NCI-H2107 treated with DMSO at 0.1 percent for 48 hours (cell line): ENCODE measurements around the gene SH3TC1.

Source experiments
- DNase-seq: peaks from one replicate; lab custom pipeline; 2025; ENCODE audit not compliant: unreplicated experiment; lab: John Stamatoyannopoulos, UW

The SH3TC1 gene

GRCh38 chr4:8198206-8198905 is 734 bp upstream of the SH3TC1 start:
- no peak for DNase-seq

DNA sequence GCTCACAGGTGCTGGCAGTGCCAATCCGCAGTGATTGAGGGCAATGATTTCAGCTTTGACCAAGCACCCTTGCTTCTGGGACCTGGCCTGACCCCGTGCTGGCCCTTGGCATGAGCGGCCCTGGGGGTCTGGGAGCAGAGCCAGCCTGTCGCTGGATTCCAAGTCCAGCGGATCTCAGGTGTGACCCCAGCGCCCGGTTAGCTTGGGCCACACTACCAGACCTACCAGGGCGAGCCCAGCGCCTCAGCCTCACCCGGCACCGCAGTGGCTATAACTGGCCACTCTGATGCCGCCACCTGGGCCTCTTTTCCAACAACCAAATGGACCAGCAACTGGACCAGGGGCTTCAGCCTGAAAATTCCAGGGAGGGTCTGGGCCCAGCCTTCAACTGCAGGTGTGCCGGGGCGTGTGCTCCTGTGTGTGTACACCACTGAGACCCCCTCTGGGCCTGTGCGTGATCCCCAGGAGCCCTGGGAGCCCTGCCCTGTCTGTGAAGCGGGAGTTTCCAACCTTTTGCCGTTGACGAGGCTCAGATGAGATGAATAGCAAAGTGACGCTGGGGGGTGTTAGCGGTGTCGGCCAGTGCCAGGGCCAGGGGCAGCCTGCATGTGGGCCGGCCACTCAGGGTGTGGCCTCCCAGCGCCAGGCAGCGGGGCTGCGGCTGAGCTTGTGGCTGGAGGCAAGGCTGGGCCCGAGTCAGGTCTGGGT is 658 bp downstream of the SH3TC1 start:
- no peak for DNase-seq

- DNase-seq, result no peak
These were observed 1.3 kb downstream of the SH3TC1 start for GRCh38 chr4:8200302-8200975.

DNA sequence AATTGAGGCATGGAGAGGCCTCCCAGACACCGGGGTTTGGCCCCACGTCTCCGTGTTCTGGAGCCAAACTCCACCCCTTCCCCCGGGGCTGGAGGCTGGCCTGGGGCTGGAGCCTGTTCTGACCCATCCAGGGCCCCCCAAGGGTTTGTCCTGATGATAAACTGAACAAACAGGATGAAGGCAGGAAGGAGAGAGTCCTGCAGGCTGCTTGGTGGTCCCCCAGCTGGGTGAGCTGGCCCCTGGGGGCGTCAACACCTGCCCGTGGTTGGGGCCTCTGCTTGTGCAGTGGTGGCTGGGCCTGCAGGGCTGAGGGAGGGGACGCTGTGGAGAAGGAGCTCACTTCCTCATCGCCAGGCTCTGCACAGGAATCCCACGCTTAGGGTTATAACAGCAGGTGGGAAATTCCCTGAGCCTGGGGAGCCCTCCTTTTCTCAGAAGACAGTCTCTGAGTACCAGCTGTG is 2.3 kb downstream of the SH3TC1 start:
- no peak for DNase-seq

DNA sequence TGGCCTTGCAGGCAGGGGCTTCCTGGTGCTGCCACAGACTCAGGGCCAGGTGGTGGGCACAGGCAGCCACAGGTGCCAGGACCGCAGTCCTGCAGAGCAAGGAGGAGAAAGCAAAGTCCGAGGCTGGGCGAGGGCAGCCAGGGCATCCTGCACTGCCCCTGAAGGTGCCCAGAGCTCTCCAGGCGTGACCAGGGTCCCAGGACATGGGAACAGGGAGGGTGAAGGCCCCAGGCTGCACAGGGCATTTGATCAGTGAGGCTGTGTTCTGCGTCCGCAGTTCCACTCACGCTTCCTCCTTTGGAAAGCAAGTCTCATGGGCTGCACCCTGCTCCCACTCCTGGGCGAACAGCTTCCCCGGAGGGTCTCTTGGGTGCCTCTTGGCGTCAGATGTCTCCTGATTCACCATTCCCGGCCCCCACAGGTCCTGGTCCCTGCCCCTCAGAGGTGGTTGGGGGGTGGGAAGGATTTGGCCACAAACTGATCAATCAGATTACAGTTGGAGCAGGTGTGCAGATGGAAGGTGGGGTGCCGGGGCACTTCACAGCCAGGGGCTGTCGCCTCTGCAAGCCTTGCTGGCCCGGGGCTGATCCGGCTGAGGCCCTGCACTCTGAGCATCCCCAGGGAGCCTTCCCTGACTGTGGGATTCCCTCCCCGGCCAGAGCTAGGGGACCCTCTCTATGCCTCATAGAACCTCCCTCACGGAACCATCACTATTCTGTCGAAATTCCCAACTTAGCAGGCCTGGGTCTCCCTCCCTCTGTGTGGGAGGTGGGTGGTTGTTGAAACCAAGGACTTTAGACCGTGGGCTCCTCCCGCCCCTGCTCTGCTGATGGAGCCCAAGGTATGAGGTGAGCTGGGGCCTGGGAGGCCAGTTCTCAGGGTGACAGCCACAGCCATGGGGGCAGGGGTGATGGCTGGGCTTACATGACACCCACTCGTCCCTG is 3.3 kb downstream of the SH3TC1 start:
- no peak for DNase-seq

DNA sequence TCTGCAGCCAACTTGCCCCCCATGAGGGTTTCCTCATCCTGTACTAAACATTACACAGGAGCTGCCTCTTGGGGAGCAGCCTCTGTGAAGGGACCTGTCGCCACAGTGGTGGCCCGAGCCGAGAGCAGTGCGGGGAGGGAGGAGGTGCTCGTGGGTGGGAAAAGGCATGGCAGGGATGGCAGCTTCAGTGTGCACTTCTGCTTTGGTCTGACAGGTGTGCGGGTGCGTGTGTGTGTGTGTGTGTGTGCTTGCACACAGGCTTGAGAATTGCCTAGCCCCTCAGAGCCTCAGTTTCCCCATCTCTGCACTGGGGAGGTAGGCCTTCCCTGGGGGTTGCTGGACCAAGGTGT is 3.9 kb downstream of the SH3TC1 start:
- no peak for DNase-seq

- no peak for DNase-seq
These were observed 4.7 kb downstream of the SH3TC1 start for GRCh38 chr4:8203817-8204216.

DNA sequence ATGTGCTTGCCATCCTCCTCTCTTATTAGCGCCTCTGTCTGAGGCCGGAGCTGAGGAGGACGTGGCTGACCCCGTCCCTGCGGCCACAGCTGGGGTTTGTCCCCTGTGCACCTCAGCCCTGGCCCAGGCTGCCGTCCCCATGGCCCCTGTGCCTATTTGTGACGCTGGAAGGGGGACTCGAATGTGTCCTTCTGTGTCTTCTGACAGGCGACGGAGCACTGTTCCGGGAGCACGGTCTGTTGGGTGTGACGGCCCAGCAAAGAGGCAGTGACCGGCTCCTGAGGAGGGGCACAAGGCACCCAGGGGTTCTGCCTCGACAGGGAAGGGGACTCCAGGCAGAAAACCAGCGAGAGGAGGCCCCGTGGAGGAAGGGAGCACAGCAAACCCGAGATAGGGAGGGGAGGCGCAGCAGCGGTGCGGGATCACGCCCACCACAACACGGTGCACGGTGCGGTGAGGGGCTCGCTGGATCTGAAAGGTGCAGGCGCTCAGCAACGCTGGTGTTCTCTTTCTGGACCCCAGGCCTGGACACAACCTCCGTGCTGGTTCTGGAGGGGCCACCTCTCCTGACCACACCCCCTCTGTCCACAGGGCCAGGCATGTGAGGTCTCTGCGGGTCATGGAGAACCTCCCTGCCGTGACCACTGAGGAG is 5.6 kb downstream of the SH3TC1 start:
- no peak for DNase-seq

DNA sequence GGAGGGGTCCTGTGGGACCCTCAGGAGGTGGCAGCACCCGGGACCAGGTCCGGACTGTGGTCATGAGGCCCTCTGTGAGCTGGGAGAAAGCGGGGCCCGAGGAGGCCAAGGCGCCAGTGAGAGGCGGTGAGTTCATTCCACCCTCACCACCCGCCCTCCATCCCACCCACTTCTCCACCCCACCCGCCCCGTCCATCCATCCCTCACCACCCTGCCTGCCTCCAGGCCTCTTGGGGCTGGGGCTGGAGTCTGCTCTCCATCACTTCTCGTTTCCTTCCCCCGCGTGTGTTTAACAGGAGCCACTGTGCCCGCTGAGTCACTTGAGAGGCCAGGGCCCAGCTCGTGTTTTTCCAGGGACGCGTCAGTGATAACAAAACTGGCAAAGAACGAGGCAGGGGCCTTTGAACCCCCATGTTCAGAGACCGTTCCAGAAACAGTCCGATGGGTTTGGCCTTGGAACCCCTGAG is 6.2 kb downstream of the SH3TC1 start:
- no peak for DNase-seq

DNA sequence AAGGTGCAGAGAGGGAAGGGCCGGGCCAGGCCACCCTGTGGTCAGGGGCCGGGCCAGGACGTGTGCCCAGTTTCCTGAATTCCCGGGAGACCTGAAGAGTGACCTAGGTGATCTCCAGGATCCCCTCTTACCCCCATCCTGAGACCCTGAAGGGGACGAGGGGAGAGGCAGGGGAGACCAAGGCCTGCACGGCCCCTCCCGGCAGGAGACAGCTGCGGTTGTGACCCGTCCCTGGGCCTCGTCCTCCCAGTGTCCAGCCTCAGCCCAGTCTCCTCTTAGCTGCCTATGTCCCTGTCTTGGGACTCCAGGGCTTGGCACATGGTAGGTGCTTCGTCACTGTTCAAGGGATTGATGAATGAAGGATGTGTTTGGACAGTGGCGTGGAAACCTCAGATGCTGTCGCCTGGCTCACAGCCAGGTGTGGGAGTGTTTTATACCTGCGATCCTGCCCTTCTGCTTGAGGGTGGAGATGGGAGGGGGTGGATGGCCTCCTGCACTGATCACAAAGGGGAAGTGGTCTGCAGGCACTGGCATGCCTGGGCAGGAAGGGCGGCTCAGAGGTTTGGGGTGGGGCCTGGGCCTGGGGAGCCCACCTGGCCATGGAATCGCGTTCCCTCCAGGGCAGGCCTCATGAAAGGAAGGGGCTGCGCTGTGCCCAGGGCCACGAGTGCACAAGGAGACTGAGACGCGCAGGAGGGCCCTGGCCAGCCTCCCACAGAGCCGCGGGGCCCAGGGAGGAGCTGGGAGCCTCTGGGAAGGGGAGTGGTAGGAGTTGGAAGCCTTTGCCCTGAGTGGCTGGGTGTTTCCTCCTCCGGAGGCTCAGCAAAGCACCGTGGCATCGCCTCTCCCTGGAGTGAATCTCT is 6.9 kb downstream of the SH3TC1 start:
- DNase-seq, result no peak

- DNase-seq, result no peak
These were observed 8.2 kb downstream of the SH3TC1 start for GRCh38 chr4:8207314-8207713.

DNA sequence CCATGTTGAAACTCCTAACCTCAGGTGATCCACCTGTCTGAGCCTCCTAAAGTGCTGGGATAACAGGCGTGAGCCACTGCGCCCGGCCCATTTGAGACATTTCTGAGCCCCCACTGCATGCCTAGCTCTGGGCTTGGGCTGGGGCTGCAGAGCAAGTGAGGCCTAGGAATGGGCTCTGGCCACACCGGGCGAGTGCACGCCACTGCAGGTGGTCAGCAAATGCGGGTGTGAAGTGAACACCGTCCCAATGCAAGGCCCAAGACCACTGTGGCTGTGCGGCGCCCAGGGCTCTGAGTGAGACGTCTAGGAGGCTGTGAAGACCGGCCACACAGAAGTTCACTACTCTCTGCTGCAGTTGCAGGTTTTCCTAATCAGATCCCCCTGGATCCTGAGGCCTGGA is 9.5 kb downstream of the SH3TC1 start:
- no peak for DNase-seq

DNA sequence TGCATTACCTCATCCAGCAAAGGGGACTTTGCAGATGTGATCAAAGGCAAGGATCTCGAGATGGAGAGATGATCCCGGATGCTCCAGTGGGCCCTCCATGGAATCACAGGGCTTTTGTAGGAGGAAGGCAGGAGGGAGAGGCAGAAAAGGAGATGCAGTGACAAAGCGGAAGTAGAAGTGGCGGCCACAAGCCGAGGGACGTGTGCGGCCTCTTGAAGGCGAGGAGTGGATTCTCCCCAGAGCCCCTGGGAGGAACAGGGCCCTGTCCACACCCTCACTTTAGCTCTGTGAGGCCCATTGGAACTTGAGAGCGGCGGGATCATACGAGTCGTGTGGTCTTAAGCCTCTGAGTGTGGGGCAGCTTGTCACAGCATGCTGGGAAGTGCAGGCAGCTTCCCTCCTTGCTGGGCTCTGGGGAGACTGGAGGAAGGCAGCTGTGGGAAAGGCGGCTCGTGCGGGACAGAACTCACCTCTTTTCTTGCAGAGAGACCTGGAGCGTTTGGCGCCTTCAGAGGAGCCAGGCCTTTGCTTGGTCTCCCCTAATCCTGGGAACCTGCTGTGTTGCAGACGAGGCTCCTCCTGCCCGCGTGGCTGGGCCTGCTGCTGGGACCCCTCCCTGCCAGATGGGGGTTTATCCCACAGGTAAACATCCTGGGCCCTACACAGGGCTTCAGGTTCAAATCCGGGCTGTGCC is 10.2 kb downstream of the SH3TC1 start:
- no peak for DNase-seq

GRCh38 chr4:8210010-8210409 is 10.9 kb downstream of the SH3TC1 start:
- no peak for DNase-seq

DNA sequence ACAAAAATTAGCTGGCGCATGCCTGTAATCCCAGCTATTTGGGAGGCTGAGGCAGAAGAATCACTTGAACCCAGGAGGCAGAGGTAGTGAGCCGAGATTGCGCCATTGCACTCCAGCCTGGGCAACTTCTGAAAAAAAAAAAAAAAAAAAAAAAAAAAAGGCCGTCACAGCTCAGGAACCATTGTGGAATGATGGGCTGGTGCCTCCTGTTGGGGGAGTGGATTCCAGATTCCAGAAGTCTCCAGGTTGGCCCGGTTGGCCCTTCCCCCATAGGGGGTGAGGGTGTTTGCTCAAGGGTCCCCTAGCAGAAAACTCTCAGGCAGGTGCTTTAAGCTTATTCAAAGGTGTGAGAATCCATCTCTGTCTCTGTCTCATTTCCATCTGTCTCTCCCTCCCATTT is 11.5 kb downstream of the SH3TC1 start:
- DNase-seq, result no peak

DNA sequence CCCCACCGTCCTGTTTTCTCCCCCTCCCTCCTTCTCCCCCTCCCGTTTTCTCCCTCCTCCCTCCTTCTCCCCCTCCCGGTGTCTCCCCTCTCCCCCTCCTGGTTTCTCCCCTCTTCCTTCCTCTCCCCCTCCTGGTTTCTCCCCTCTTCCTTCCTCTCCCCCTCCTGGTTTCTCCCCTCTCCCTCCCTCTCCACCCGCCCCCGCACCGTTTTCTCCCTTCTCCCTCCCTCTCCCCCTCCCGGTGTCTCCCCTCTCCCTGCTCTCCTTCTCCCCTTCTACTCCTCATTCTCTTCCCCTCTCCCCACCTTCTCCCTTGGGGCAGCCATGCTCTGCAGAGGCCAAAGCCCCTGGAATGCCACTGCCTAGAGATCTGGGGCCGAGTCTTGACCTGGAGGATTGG is 12.2 kb downstream of the SH3TC1 start:
- no peak for DNase-seq

GRCh38 chr4:8211737-8212581 is 12.9 kb downstream of the SH3TC1 start:
- DNase-seq, result no peak

DNA sequence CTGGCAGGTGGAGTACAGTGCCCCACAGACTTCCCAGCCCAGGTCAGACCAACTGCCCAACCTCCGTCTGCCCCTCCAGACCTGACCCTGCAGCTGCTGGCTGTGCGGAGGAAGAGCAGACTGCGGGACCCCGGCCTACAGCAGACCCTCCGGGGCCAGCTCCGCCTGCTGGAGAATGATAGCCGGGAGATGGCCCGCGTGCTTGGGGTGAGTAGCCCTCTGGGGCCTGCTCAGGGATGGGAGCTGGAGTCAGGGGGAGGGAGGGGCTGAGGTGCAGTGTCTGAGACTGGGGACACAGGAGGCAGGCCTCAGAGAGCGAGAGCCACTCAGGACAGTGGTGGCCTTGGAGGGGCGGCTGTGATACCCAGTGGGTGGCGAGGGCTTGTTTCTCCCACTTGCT is 13.5 kb downstream of the SH3TC1 start:
- no peak for DNase-seq
